Keratinocyte (primary cell): ENCODE measurements around the gene MSL3B.
A peak's percentile ranks its signal among the peaks of the same experiment; 100 is the strongest.

Experiments used
- DNase-seq: peaks from one replicate; pipeline ENCODE4 v3.0.0-alpha.2; 2011; ENCODE audit warnings: low read depth, missing footprints, low spot score
- FAIRE-seq: peaks from 2 replicates; lab custom pipeline; 2011; peaks lifted over from hg19 to GRCh38; lab: Jason Lieb, UNC
- H2AFZ ChIP-seq: 2 replicates; pipeline ENCODE4 v1.6.0; 2012; ENCODE audit warnings: low read length, control low read depth, inconsistent platforms; ENCODE audit not compliant: control insufficient read depth
- H3K27ac ChIP-seq: 2 replicates; pipeline ENCODE4 v1.5.1; 2011; ENCODE audit warnings: low read length; ENCODE audit not compliant: control insufficient read depth, insufficient read depth
- H3K27me3 ChIP-seq: 3 replicates; pipeline ENCODE4 v1.6.0; 2011; ENCODE audit warnings: low read length; ENCODE audit not compliant: control insufficient read depth, insufficient read depth; ENCODE audit errors: extremely low read depth
- H3K36me3 ChIP-seq, 2 experiments: 2 replicates in 1 of 2; 3 replicates in 1 of 2; pipeline ENCODE4 v1.5.1; 2011; ENCODE audit warnings: low read length in 2 of 2, mild to moderate bottlenecking in 1 of 2; ENCODE audit not compliant: control insufficient read depth in 2 of 2, insufficient read depth in 2 of 2; ENCODE audit errors: extremely low read depth in 1 of 2
- H3K4me1 ChIP-seq: 3 replicates; pipeline ENCODE4 v1.5.1; 2011; ENCODE audit warnings: low read length; ENCODE audit not compliant: control insufficient read depth, insufficient read depth; ENCODE audit errors: extremely low read depth
- H3K4me2 ChIP-seq: 3 replicates; pipeline ENCODE4 v1.6.0; 2011; ENCODE audit warnings: low read depth, low read length; ENCODE audit not compliant: control insufficient read depth, insufficient read depth; ENCODE audit errors: extremely low read depth
- H3K4me3 ChIP-seq, 3 experiments: fragments of 200-600 bp in 1 of 3; sonication (generic) in 1 of 3; 2 replicates in 2 of 3; 3 replicates in 1 of 3; pipeline ENCODE4 v1.5.1; 2011 to 2016; ENCODE audit warnings: low read length in 3 of 3, mild to moderate bottlenecking in 3 of 3, control low read depth in 2 of 3, inconsistent platforms in 1 of 3, low read depth in 1 of 3, mixed read lengths in 1 of 3, mixed run types in 1 of 3, moderate library complexity in 1 of 3; ENCODE audit not compliant: control insufficient read depth in 2 of 3, insufficient read depth in 2 of 3; ENCODE audit errors: extremely low read depth in 1 of 3
- H3K79me2 ChIP-seq: 2 replicates; pipeline ENCODE4 v1.6.0; 2012; ENCODE audit warnings: low read length; ENCODE audit not compliant: control insufficient read depth, insufficient read depth
- H3K9ac ChIP-seq: 3 replicates; pipeline ENCODE4 v1.6.0; 2011; ENCODE audit warnings: low read length; ENCODE audit not compliant: control insufficient read depth, insufficient read depth; ENCODE audit errors: extremely low read depth
- H3K9me1 ChIP-seq: 3 replicates; pipeline ENCODE4 v1.6.0; 2011; ENCODE audit warnings: low read length; ENCODE audit not compliant: control insufficient read depth, insufficient read depth; ENCODE audit errors: extremely low read depth
- H3K9me3 ChIP-seq: 2 replicates; pipeline ENCODE4 v1.5.1; 2012; ENCODE audit warnings: low read depth, low read length; ENCODE audit not compliant: control insufficient read depth
- H4K20me1 ChIP-seq: 3 replicates; pipeline ENCODE4 v1.6.0; 2011; ENCODE audit warnings: low read length; ENCODE audit not compliant: control insufficient read depth, insufficient read depth; ENCODE audit errors: extremely low read depth
- EZH2 ChIP-seq: IDR thresholded peaks from one replicate; pipeline ENCODE4 v1.6.1; 2012; ENCODE audit warnings: inconsistent platforms, mild to moderate bottlenecking, low read length, moderate library complexity
- dilution Hi-C: fragments of 300-500 bp; cut with MboI; formaldehyde crosslinking; loops from one replicate; pipeline ENCODE4 v1.7.0; 2020; ENCODE audit warnings: low sequenced_read_pairs; ENCODE audit not compliant: extremely low pct_ligation_motif_present
- TF ChIP-seq, protein P1 (sequence below), 3 experiments: IDR thresholded peaks in 1 of 3; conservative IDR thresholded peaks in 1 of 3; optimal IDR thresholded peaks in 1 of 3; 2 replicates in 2 of 3; 3 replicates in 1 of 3; pipeline versions ENCODE3 to v1.5.1; 2011; ENCODE audit warnings: low read length in 3 of 3, mild to moderate bottlenecking in 3 of 3, moderate library complexity in 2 of 3, control low read depth in 1 of 3, inconsistent platforms in 1 of 3; ENCODE audit not compliant: insufficient read depth in 2 of 3; ENCODE audit errors: extremely low read depth in 1 of 3

MSL3B gene

DNA sequence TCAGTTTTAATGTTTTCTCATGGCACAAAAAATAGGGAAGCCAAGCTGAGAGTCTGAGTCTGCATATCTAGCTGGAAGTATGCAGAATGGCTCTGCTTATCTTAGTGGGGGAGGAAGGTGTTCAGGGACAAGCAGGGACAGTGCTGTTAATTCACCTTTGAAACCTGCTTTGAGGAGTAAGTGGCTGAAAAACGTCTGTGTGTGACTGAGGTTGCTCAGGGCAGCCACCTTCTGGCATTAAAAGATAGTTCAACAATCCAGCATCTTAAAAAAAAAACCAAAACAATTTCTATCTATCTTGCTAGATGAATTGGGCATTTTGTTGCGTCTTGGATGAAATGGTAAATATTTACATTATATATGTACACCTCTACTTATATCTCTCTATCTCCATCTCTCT lies 46.9 kb upstream of the MSL3B start:
- H3K27ac ChIP-seq = no peak overlapping the region
- no peak overlapping the region for H3K9ac ChIP-seq
- dilution Hi-C loops = no loop called here
- H3K4me2 ChIP-seq = no peak overlapping the region
- peak; percentile 39 for FAIRE-seq
- no peak overlapping the region for H2AFZ ChIP-seq
- DNase-seq = no peak
- H3K79me2 ChIP-seq = no peaks in the 10 kb centered on the region
- H3K36me3 ChIP-seq = no peaks in the 10 kb centered on the region
- no peaks in the 10 kb centered on the region for H4K20me1 ChIP-seq
- TF ChIP-seq EZH2 = no peak
- TF ChIP-seq, protein P1, sequence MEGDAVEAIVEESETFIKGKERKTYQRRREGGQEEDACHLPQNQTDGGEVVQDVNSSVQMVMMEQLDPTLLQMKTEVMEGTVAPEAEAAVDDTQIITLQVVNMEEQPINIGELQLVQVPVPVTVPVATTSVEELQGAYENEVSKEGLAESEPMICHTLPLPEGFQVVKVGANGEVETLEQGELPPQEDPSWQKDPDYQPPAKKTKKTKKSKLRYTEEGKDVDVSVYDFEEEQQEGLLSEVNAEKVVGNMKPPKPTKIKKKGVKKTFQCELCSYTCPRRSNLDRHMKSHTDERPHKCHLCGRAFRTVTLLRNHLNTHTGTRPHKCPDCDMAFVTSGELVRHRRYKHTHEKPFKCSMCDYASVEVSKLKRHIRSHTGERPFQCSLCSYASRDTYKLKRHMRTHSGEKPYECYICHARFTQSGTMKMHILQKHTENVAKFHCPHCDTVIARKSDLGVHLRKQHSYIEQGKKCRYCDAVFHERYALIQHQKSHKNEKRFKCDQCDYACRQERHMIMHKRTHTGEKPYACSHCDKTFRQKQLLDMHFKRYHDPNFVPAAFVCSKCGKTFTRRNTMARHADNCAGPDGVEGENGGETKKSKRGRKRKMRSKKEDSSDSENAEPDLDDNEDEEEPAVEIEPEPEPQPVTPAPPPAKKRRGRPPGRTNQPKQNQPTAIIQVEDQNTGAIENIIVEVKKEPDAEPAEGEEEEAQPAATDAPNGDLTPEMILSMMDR (optimal IDR thresholded peaks at IDR 0.05 in 1 of 3, IDR thresholded peaks at IDR 0.05 in 1 of 3, conservative IDR thresholded peaks at IDR 0.05 in 1 of 3; ENCODE audit: extremely low read depth in 1 of 3, insufficient read depth in 2 of 3, low read length in 3 of 3) = peak; percentile 29 to 49 (median 42)
- H3K4me1 ChIP-seq = peaks cover under 1% of the 10 kb centered on the region
- no peaks in the 10 kb centered on the region for H3K9me3 ChIP-seq
- peaks cover 4% of the 10 kb centered on the region for H3K27me3 ChIP-seq
- H3K9me1 ChIP-seq = no peaks in the 10 kb centered on the region
- no peak overlapping the region for H3K4me3 ChIP-seq

DNA sequence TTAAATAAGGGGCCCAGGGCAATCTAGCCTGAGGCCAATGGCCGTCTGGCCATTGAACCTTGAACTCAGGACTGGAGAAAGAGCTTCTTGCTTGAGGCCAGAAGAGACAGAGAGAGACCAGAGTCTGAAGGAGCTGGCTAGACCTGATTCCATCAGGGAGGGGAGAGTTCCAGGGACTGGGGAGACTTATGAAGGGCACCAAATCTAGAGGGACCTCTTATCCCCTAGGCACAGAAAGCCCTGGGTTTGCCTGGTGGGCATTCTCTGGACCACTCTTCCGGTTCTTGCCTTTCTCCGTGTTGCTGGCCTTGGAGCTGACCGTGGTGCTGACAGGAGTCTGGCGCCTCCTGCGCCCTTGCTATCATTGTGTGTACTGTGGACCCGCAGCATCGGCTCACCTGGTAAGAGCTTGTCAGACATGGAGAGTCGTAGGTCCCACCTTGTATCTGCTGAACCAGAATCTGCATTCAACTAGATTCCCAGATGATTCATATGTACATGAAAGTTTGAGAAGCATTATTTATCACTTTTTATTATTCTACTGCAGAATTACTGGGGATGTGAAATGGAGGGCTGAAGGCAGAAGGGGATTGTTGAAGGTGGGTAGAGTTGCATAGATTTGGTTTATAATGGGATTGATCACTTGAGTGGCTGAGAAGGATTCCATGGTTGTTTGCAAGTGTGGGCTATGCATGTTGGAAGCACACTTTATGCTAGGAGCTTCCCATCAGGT lies 44.7 kb upstream of the MSL3B start:
- Histone ChIP-seq H3K79me2 (no peaks in the 10 kb centered on the region), H3K9me3 (no peaks in the 10 kb centered on the region), H3K4me1 (no peaks in the 10 kb centered on the region), H3K27me3 (no peaks in the 10 kb centered on the region), H3K9me1 (no peaks in the 10 kb centered on the region), H3K4me3 (no peak overlapping the region), H3K36me3 (no peaks in the 10 kb centered on the region), H4K20me1 (no peaks in the 10 kb centered on the region), H3K9ac (no peak overlapping the region), H2AFZ (no peak overlapping the region), H3K27ac (no peak overlapping the region), H3K4me2 (no peak overlapping the region)
- FAIRE-seq (no peak), DNase-seq (no peak)
- no peak for TF ChIP-seq EZH2
- TF ChIP-seq, protein P1 (optimal IDR thresholded peaks at IDR 0.05 in 1 of 3, IDR thresholded peaks at IDR 0.05 in 1 of 3, conservative IDR thresholded peaks at IDR 0.05 in 1 of 3; ENCODE audit: extremely low read depth in 1 of 3, insufficient read depth in 2 of 3, low read length in 3 of 3) = peak in 1 of 3 experiments; percentile 4
- dilution Hi-C loops = no loop called here
